HG03442 (cell line): ENCODE results near the gene SEC16A.
"Not testable (repeated sequence)": the region's sequence is repeated elsewhere in the genome, so short reads cannot be mapped to it uniquely, and the experiment has no call there.

Source experiments
- ATAC-seq: cut with Tn5 transposase; IDR thresholded peaks from one replicate; pipeline ENCODE4 v1.9.1; 2021; ENCODE audit warnings: mild to moderate bottlenecking, moderate library complexity; ENCODE audit not compliant: unreplicated experiment

Gene SEC16A

GRCh38 chr9:136441191-136441680 lies 41.6 kb downstream of the SEC16A start:
- no peak for ATAC-seq

- peak; percentile 67 for ATAC-seq
These were observed 43.1 kb downstream of the SEC16A start, which contains the start of gene INPP5E for GRCh38 chr9:136439481-136440408. Gene INPP5E (minus strand): TSS chr9:136439845. CDS start chr9:136439419, 426 bp downstream.

- ATAC-seq = peak; percentile 35
These were observed 44.0 kb downstream of the SEC16A start for GRCh38 chr9:136438548-136439480.

- ATAC-seq = no peak
These were observed 44.8 kb downstream of the SEC16A start for GRCh38 chr9:136437839-136438547.

- ATAC-seq = no peak
These were observed 45.4 kb downstream of the SEC16A start for GRCh38 chr9:136437430-136437829.

GRCh38 chr9:136436055-136436634 lies 46.7 kb downstream of the SEC16A start:
- ATAC-seq = no peak

GRCh38 chr9:136434580-136435169 lies 48.2 kb downstream of the SEC16A start:
- no peak for ATAC-seq

- ATAC-seq = no peak
These were observed 48.8 kb downstream of the SEC16A start for GRCh38 chr9:136433849-136434579.

- no peak for ATAC-seq
These were observed 49.7 kb downstream of the SEC16A start for GRCh38 chr9:136433043-136433715.

GRCh38 chr9:136432591-136432990 lies 50.2 kb downstream of the SEC16A start:
- no peak for ATAC-seq

- ATAC-seq = no peak
These were observed 51.0 kb downstream of the SEC16A start for GRCh38 chr9:136431782-136432350.

- ATAC-seq = no peak
These were observed 52.1 kb downstream of the SEC16A start for GRCh38 chr9:136430588-136431234.

GRCh38 chr9:136429683-136430491 lies 53.0 kb downstream of the SEC16A start:
- no peak for ATAC-seq

GRCh38 chr9:136429075-136429628 lies 53.7 kb downstream of the SEC16A start:
- no peak for ATAC-seq

GRCh38 chr9:136426787-136427186 lies 56.1 kb downstream of the SEC16A start:
- no peak for ATAC-seq

GRCh38 chr9:136425367-136425766 lies 57.5 kb downstream of the SEC16A start:
- not testable (repeated sequence) for ATAC-seq
